Left renal cortex interstitium (tissue), 4 donors: ENCODE data around the gene ESPNL. TPM values are rescaled to one million over a fixed set of nuclear protein-coding genes. Genes with fewer than 3 reads are reported as not detected.

Experiments used
- polyA plus RNA-seq, 4 donors: library from polyadenylated mRNA; unstranded; fragments of 120-200 nt; gene quantifications; one replicate each; pipeline ENCODE4 v1.2.1, GENCODE V29; 2013; ENCODE audit not compliant: insufficient read length in 4 of 4

The ESPNL gene
- polyA plus RNA-seq, 4 donors, result 0.25 to 3.0 (median 2.1) TPM

Other genes with a start within 250 kb of the ESPNL start
- 10 to 100 TPM in 1 of 4 donors, 1 to 10 TPM in 3; 2.3 to 11.4 (median 6.7) TPM for gene RAMP1, start 240.7 kb upstream of the ESPNL start, polyA plus RNA-seq
- 10 to 100 TPM; 41.9 to 46.4 (median 43.6) TPM for gene UBE2F, start 133.3 kb upstream of the ESPNL start, polyA plus RNA-seq
- 10 to 100 TPM; 21.6 to 33.9 (median 32.1) TPM for gene SCLY, start 39.3 kb upstream of the ESPNL start, polyA plus RNA-seq
- under 1 TPM; 0.18 to 0.57 (median 0.44) TPM for gene KLHL30, start 38.3 kb downstream of the ESPNL start, polyA plus RNA-seq
- 1 to 10 TPM; 4.4 to 7.8 (median 5.1) TPM for gene ERFE, start 58.6 kb downstream of the ESPNL start, polyA plus RNA-seq
- 10 to 100 TPM; 38.8 to 60.8 (median 47.8) TPM for gene ILKAP, start 103.4 kb downstream of the ESPNL start, polyA plus RNA-seq
- 10 to 100 TPM in 1 of 4 donors, 1 to 10 TPM in 3; 4.1 to 11.4 (median 7.6) TPM for gene HES6, start 139.7 kb downstream of the ESPNL start, polyA plus RNA-seq
- gene PER2, start 188.3 kb downstream of the ESPNL start, polyA plus RNA-seq, result 1 to 10 TPM; 5.0 to 8.7 (median 6.5) TPM
- 10 to 100 TPM; 15.8 to 24.6 (median 22.1) TPM for gene TRAF3IP1, start 220.2 kb downstream of the ESPNL start, polyA plus RNA-seq